GM23338 (cell line): Measurements from ENCODE around the gene ZC2HC1B.

ENCODE experiments used
- CTCF ChIP-seq, 2 experiments: fragments of 200-600 bp in 1 of 2; sonication (generic) in 1 of 2; conservative IDR thresholded peaks; 2 replicates each; pipeline versions ENCODE4 v1.5.1 to v1.6.1; 2016 to 2017; ENCODE audit warnings: antibody characterized with exemption in 2 of 2, low read depth in 2 of 2, mild to moderate bottlenecking in 2 of 2, moderate library complexity in 1 of 2
- EZH2 ChIP-seq: fragments of 200-600 bp; sonication (generic); IDR thresholded peaks from one replicate; pipeline ENCODE4 v1.8.0; 2017; ENCODE audit warnings: antibody characterized with exemption, mild to moderate bottlenecking, low read depth; ENCODE audit not compliant: unreplicated experiment
- EZH2phosphoT487 ChIP-seq: fragments of 200-600 bp; sonication (generic); IDR thresholded peaks from one replicate; pipeline ENCODE4 v1.8.1; 2018; ENCODE audit warnings: antibody characterized with exemption; ENCODE audit not compliant: unreplicated experiment

GRCh38 chr6:143964674-143965081 is 100.4 kb downstream of the ZC2HC1B start:
- TF ChIP-seq CTCF (conservative IDR thresholded peaks at IDR 0.05; ENCODE audit: low read depth in 2 of 2) = no peak
- no peak for TF ChIP-seq EZH2phosphoT487
- no peak for TF ChIP-seq EZH2
